ENCODE measurements around the gene FSCN2.
A peak's percentile ranks its signal among the peaks of the same experiment; 100 is the strongest.

The FSCN2 gene

DNA sequence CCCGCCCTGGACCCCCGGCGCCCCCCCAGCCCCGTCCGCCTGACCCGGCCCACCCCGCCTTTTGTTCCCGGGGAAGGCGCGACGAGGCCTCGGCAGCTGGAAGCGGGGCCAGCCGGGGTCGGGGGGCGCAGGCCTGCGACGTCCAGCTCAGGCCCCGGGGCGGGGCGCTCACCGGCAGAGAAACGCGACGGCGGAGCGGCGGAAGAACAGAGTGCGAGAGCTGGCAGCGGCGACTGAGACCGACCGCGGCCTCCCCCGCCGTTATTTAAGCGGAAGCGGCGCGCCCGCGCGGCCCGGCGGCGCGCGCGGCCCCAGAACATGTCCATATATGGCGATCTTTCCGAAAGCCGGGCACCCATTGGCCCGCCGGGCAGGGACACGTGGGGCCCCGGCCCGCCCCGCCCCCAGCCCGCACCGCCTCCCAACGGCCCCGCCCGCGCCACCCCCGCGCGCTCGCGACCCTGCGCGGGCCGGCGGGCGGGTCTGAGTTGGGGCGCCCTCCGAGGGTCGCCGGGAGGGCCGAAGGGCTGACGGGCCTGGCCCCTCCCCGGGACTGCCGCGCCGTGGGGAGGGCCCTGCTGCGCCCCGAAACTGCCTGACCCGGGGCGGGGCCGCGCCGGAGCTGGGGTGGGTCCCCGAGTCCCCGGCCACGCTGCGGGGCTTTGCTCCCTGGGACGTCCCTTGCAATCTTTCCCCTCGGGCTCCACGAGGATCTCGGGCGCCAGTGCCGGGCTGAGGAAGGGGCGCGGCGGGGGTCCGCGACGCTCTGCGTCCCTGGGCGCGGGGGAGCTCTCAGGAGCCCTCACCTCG lies 15.4 kb upstream of the FSCN2 start, which contains the start of gene ACTG1:
Gene ACTG1, minus strand, starts transcription at position 238 of the 810 bp plus-strand sequence. CDS start 445 bp downstream, outside the sequence.
- DNase-seq (ENCODE audit: low spot score) = peak; percentile 90

DNA sequence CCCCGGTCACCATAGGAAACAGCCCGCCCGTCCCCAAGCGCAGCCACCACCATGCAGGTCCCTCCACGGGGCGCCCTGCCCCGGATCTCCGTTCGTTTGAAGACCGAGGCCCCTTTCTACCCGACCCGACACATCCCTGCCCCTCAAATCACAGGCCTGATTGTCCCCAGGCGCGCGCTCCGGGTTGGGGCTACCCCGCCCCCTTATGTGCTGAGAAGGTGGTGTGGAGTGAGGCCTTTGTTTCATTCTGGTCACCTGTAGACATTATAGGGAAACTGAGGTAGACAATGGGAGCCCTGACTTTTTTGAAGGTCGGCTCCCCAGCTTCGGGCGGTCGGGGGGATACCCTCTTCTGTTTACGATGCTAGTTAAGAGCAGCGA lies 14.8 kb upstream of the FSCN2 start:
- DNase-seq (ENCODE audit: low spot score) = peak; percentile 41

DNA sequence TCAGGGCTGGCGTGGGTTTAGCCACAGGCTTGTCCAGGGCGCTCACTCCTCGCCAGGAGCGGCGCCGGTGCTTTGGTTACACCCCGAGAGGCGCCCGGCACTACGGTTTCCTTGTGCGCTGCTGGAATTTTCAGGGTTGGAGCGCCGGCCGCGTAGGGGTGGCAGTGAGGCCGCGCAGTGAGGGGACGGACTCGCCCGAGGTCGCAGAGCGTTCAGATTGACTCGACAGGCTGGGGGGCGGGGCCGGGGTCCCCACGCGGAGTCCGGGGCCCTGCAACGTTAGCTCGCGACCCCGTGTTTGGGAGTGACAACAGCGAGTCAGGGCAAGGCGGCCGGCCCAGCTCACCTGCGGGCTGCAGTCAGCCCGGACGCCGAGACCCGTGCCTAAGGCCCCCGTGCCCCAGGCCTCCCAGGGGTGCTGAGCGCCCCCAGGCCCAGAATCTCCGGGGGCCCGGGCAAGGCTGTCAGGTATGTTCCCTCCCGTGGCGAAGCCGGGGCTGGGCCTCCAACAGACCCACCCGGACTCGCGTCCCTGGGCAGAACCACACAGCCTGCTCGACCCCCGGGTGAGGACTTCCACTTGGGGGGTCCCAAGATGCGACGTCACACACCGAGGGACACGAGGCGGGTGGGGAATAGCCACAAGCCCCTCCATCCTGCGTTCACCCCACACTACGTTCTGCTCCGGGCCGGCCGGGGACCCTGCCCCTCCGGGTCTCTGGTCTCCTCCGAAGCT lies 14.3 kb upstream of the FSCN2 start:
- DNase-seq (ENCODE audit: low spot score) = peak; percentile 23

DNA sequence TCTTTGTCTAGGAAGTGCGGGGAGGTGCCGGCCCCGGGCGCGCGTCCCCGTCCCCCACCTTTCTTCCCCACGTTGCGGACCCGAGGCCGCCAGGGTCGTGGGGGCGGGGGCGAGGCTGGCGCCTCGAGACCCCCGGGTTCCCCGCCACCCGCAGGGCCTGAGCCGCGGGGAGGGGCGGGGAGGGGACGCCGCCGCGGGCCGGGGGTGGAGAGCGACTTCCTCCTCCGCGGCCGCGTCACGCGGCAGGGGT lies 13.8 kb upstream of the FSCN2 start:
- no peak for DNase-seq (ENCODE audit: low spot score)

DNA sequence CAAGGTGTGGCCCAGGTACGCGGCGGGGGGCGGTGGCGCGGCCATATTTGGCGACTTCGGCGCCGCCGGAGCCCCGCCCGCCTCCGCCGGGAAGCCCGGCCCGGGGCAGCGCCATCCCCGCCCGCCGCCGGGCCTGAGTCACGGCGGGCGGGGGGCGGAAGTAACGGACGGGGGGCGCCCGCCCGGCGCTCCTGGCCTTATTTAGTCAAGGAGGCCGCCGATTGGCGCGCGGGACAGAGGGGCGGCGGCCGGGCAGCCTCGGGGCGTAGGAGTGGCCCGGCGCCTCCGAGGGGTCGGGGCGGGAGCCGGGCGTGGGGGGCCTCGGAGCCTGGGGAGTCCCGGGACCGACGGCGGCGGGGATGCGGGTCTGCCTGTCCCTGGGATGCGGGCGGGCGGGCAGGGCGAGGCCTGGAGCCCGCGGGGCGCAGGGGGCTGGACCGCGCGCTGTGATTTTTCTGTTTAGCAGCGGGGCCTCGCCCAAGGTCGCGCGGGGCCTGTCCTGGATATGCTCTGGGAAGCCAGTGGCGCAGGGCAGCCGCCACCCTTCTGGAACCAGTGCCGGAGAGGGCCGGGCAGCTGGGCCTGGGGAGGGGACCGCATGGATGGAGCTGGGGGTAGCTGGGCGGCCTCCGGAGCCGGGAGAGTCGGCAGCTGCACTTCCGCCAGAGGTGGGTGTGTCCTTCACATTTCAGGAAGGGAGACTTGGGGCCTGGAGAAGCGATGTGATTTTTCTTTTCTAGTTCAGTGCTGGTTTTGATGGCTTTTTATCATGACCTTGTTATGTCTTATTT lies 13.2 kb upstream of the FSCN2 start:
- peak; percentile 81 for DNase-seq (ENCODE audit: low spot score)

DNA sequence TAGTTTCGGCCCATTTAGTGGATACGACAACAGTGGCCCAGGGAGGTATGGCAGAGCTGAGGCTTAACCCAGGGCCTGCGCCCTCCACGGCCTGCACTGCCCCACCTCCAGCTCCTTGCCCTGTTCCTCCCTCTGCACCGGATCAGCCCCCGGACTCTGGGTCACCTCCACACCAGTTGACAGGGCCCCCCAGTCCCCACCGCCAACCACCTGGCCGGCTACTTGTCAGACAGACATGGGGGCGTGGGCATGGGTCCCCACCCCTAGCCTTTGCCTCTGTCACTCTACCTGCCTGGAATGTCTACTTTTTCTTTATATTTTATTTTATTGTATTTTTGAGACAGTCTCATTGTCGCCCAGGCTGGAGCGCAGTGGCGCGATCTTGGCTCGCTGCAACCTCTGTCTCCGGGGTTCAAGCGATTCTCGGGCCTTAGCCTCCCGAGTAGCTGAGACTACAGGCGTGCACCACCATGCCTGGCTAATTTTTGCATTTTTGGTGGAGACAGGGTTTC lies 12.6 kb upstream of the FSCN2 start:
- DNase-seq (ENCODE audit: low spot score) = no peak

DNA sequence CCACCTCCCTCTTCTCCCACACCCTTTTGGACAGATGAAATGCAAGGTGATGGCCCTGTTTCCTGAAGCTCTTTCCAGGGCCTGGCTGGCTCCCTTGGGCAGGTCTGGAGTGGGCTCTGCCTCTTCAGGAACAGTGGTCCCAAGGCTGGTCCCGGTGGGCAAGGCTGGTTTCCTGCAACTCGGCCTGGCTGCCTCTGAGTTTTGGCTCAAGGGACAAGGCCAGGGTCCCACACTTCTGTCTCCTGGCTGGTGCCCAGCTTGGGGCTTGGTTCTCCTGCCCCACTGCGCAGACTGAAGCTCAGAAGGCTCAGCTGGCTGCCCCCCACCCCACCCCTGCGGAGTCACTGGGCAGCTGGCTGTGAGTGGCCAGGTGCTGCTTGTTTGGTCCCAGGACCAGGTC lies 11.7 kb upstream of the FSCN2 start:
- DNase-seq (ENCODE audit: low spot score) = no peak

DNA sequence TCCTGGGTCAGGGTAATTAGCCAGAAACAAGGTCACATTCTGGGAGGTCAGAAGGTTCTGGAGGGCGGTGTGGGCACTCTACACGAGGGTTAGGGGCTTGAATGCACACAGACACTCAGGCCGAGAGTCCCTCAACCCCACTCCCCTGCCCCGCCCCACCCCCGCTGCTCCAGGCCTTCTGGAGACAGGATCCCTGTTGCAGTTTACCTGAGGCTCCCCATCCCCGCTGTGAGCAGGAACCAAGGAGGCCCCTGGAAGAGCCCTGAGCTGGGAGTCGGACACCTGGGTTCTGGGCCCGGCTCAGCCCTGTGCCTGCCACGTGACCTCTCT lies 11.2 kb upstream of the FSCN2 start:
- no peak for DNase-seq (ENCODE audit: low spot score)

DNA sequence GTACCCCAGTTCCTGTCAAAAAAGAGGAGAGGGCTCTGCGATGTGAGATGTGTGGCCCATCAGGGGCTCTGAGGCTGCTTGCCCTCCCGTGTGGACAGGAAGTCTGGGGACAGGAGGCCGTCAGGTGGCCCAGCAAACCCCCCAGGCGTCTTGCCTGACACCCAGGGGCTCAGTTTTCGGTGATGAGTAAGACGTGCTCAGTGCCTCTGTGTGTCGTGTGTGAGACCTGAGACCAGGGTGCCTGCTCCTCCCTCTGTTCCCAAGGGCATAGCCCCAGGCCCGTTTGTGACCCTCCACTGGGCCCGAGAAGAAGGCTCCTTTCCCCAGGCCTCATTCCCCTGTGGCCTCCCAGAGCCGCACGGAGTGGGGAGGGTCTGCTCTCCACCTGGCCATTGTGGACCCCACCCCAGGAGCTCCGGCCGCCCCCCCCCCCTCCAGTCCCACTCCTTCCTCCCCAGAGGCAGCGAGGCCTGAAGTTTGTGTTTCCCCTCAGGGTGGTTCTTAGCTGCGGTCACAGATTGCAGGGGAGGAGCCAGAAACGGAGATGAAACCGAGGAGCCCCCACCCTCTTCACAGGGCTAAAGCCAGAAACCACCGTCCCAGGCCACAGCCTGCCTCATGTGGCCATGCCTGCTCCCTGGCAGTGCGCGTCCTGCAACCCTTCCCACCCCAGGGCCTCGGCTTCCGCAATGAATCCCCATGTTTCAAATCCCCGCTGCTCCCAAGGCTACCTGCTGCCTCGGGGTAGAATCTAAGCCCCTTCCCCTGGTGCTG lies 10.7 kb upstream of the FSCN2 start:
- peak; percentile 8 for DNase-seq (ENCODE audit: low spot score)

DNA sequence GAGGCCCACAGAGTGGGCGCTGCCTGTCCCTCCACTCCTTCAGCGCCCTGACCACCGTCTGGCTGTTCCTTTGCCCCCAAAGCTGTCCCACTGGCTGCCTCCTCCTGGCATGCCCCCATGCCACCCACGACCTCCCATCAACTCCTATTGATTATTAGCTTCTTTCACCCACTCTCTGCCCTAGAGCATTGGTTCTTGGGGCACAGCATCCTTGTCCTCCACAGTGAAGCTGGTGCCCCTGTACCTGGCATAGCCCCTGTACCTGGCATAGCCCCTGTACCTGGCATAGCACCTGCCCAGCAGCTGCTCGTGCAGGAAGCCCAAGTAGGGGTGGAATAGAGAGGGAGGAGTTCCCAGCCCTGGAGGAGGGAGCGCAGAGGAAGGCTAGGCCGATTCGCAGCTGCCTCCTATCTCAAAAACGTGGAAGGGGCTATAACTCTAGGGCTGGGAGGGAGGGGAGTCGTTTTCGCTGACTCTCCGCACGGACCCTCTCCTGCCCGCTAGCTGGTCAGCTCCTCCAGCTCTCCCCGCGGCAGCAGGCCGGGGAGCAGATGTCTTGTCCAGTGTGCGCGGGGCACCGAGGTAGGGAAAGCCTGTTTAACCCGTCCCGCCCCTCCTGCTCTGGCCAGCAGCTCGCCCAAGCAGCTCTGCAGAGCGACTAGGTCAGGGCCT lies 9.9 kb upstream of the FSCN2 start:
- DNase-seq (ENCODE audit: low spot score) = peak; percentile 32

DNA sequence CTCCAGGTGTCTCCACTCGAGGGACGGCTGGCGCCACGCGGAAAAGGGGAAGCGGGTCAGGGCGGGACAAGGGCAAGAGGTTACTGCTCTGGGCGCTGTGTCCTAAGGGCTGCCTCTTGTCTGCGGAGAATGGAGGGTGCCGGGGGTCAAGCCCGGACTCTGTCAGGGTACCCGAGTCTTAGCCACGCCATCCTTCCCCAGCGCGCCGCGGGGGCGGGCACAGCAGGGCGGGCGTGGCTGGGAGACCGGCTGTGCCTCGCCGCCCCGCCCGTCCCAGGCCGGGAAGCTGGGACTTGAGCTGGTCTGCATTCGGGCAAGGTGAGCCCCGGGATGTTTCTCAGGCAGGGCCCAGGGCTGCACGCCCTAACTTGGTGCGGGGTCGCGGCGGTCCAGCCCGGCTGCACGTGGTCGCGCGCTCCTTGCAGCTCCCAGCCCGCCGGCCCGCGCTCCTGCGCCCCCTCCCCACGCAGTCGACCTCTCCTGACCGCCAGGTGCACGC lies 9.3 kb upstream of the FSCN2 start:
- DNase-seq (ENCODE audit: low spot score) = peak; percentile 39

DNA sequence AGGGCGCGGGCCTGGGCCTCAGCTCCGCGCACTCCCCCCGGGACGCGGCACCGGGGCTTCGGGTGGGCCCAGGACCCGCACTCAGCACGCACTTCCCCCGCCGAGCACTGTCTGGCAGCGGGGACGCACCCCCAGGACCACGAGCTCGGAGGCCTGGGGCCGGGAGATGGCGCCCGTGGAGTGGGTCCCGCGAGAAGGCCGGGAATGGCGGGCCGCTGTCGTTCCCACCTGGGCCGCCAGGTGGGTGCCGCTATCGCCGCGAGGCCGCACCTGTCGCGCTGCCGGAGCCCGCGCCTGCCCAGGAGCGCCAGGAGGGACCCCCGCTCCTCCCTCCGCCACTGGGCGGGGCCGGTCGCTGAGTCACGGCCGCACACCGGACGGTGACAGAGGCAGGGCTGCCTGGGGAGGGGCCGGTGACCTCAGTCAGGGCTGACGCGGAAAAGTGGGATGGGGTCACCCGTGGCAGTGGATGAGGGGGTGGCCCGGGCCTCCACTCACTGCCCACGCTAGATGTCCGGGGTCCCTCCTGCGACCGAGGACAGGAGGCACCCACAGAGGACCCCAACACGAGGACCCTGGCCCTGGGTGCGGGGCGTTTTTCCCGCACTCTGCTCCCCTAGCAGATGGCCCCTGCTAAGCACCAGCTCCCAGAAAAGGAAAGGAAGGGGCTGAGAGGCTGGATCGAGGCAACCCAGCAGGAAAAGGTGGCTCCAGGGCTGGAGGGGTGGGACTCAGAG lies 8.7 kb upstream of the FSCN2 start:
- peak; percentile 78 for DNase-seq (ENCODE audit: low spot score)

DNA sequence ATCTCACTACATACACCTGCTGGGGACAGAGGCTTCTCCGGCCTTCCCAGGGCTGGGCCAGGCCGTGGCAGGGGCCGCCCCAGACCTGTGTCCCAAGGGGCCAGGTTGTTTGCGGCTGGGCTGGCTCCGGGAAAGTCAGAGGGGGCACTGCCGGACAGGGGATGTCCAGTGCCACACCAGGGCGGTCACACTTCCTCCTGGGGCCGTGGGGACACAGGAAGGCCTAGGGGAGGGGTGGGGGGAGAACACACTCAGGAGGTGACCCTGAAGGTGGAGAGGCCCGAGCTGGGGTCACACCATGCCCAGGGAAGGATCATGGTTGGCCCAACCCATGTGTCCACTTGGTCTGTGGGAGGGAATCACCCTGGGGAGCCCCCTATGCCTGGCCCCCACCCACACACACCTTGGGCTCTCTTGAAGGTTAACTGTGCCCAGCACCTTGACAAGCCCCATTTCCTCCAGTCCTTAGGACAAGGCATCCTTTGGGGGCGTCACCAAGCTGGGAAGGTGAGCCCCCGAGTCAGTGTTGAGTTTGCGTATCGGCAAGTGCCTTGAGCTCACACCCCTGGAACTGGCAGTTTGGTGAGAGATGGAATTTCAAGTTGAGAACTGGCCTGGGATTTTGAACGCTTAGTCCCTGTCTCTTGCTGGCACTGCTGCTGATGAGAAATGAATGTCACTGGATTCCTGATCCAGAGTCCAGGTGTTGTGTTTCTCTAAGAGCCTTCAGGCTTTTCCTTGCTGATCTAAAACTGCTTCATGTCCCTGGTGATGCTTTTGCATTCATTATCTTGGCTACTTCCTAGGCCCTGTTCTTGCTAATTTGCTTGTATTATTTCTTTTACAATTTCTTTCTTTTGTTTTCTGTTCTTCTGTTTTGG lies 7.9 kb upstream of the FSCN2 start:
- DNase-seq (ENCODE audit: low spot score) = peak; percentile 11

DNA sequence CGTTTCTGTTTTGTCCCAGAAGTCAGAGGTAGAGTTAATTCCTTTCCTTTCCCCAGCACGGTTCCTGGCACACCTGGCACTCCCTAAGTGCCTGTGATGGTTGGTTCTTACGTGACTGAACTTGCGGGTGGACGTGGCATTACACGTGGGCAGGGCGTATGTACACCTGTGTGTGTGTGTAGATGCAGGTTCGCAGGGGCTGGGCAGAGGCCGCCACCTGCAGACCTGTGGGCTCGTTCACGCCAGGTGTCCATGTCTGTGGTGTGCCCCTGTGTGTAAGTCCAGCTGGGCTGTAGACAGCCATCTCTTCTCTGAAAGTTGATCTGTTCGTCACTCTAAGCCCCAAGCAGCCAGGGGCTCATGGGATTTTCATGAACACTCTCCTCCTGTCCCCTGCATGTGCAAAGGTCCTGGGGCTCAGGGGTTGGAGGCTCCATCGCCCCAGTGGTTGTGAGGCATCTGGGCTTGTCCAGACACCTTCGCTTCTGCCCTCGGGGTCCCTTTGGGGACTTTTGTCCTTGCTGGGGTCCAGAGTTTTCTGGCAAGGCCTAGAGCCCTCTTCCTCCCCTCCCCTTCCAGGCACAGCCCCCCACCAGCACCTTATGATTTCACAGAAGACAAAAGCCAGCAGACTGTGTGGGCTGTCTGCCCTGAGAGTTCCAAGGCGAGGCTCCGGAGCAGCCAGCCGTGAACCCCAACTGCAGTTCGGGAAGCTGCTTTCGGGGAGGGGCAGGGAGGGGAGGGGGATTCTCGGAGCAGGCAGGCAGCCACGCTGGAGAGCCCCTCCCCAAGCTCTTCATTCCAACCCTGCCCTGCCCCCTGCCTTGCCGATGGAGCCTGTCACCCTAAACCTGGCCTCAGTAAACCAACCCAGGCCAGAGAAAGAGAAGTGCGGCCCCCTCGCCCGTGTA lies 5.4 kb upstream of the FSCN2 start:
- peak; percentile 78 for DNase-seq (ENCODE audit: low spot score)

DNA sequence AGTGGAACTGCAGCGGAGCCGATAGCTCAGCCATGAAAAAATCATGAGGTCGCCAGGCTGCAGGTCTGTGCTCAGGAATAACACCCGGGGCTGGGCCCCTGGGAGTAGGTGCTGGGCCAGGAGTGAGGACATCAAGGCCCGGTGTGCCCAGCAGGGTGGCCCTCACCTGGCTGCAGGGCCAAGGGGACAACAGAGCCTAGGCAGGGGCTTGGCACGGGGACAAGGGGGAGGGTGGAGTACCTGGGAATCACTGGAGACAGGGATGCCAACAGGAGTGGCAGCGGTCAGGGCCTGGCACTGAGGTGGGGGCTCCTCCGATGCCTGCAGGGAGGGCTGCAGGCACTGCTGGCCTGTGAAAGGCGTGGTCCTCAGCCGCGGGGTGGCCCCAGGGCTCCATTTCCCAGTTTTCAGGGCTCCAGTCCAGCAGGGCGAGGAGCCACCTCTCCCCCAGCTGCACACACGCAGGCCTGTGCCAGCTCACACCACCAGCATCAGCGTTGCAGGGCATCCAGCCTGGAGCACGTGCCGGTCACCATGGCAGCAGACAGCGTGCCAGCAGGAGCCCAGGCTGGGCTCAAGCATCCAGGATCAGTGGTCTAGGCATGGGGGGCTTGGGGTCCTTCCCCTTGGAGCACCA lies 4.7 kb upstream of the FSCN2 start:
- no peak for DNase-seq (ENCODE audit: low spot score)

DNA sequence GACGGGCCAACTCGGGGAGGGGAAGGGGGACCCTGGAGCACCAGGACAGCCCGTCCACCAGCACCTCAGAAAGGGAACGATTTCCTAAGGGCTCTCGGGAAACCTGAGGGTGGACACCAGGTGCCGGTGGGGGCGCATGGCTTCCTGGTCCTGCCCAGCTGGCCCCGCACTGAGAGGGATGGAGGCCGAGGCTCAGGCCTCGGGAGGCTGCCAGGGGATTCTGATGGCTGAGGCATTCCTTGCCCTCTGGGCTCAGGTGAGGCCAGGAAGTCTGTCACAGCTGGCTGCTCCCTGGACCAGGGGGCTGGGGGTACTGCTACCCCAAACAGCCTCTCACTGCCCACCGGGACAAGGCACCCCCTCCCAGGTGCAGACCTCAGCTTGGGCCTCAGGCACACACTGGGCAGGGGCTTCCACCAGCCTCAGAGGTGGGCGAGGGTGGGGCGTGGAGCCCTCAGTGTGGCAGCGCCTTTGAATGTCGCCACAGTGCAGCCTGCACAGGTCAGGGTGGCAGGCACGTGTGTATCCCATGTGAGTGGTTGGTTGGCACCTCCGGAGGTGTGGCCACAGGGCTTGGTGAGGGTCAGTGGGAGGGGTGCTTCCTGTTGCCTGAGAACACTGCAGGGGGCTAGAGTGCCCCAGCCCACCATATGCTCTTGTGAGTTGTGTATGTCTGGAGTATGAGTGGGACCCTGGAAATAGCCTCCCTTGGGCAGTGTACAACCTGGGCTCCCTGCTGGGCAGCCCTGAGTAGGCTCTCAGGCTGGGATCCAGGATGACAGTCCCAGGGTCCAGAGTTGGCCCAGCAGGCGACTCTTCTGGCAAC lies 3.9 kb upstream of the FSCN2 start:
- DNase-seq (ENCODE audit: low spot score) = no peak

DNA sequence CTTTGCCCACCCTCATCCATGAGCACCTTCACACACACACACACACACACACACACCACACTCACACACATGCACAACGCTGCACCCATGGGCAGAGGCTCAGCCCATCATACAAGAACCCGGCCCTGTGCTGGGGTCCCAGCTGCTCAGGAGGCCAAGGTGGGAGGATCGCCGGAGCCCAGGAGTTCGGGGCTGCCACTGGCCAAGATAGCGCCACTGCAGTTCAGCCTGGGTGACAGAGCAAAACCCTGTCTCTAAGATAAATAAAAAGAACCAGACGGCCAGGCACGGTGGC lies 3.4 kb upstream of the FSCN2 start:
- no peak for DNase-seq (ENCODE audit: low spot score)

Data from iPS-NIHi11 (cell line).